ENCODE data around the gene OTOP3. TPM values are rescaled to one million over a fixed set of nuclear protein-coding genes. Genes with fewer than 3 reads are reported as not detected.

The OTOP3 gene
- total RNA-seq, 1 experiment from 2014 or later: not detected

DNA sequence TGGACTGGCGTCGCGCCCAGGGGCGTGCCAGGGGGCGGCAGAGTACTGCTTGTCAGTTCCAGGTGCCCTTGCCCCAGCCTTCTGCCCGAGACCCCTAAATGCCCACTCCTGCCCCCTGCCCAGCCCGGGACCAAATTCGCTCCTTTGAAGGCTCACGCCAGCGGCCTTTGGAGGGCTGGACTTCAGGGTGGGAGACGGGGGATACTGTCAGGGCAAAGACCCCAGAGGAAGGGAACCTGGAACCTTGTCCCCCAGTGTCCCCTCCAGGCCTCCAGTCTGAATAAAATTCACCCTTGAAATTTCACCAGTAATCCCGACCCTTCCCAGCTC, 737 bp downstream of the OTOP3 start:
- H3K36me3 Mint-ChIP-seq (ENCODE audit: insufficient read depth, unreplicated experiment): no peaks in the 10 kb centered on the region
- BruUV-seq (replicated peaks): no TSS peak
- Histone ChIP-seq H3K27me3 (replicated peaks; ENCODE audit: control insufficient read depth, insufficient read depth, low read length) (no peaks in the 10 kb centered on the region; the same call in 1 of the 2 replicates), H3K36me3 (ENCODE audit: control insufficient read depth, insufficient read depth, low read length) (no peaks in the 10 kb centered on the region), H3K4me3 (ENCODE audit: low read depth, low read length) (no peak overlapping the region), H3K4me1 (no peaks in the 10 kb centered on the region), H3K9me3 (no peaks in the 10 kb centered on the region)
- DNase-seq: no peak
- POLR2A ChIA-PET: no interaction called here
- intact Hi-C loops (cut with micrococcal nuclease; ENCODE audit: unreplicated experiment): no loop called here
- CTCF ChIA-PET: interaction anchor here (1.6 kb wide), 1 partner anchor 13 kb away, joined by 5 read pairs; no protein-coding TSS in a partner anchor
- H3K4me1 Mint-ChIP-seq (ENCODE audit: low read depth, unreplicated experiment): peaks cover 12% of the 10 kb centered on the region
- no peaks in the 10 kb centered on the region for H3K9me3 Mint-ChIP-seq (ENCODE audit: unreplicated experiment)
- no peak overlapping the region for H3K27ac Mint-ChIP-seq (ENCODE audit: unreplicated experiment)
- TF ChIP-seq, protein P1, sequence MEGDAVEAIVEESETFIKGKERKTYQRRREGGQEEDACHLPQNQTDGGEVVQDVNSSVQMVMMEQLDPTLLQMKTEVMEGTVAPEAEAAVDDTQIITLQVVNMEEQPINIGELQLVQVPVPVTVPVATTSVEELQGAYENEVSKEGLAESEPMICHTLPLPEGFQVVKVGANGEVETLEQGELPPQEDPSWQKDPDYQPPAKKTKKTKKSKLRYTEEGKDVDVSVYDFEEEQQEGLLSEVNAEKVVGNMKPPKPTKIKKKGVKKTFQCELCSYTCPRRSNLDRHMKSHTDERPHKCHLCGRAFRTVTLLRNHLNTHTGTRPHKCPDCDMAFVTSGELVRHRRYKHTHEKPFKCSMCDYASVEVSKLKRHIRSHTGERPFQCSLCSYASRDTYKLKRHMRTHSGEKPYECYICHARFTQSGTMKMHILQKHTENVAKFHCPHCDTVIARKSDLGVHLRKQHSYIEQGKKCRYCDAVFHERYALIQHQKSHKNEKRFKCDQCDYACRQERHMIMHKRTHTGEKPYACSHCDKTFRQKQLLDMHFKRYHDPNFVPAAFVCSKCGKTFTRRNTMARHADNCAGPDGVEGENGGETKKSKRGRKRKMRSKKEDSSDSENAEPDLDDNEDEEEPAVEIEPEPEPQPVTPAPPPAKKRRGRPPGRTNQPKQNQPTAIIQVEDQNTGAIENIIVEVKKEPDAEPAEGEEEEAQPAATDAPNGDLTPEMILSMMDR (IDR thresholded peaks at IDR 0.05; ENCODE audit: insufficient read depth in 1 of 2, low read depth in 1 of 2, low read length in 1 of 2, severe bottlenecking in 1 of 2, unreplicated experiment in 1 of 2): no peak
- H3K4me3 Mint-ChIP-seq (ENCODE audit: unreplicated experiment): no peak overlapping the region
- H3K27me3 Mint-ChIP-seq (ENCODE audit: insufficient read depth, unreplicated experiment): peaks cover 16% of the 10 kb centered on the region

DNA sequence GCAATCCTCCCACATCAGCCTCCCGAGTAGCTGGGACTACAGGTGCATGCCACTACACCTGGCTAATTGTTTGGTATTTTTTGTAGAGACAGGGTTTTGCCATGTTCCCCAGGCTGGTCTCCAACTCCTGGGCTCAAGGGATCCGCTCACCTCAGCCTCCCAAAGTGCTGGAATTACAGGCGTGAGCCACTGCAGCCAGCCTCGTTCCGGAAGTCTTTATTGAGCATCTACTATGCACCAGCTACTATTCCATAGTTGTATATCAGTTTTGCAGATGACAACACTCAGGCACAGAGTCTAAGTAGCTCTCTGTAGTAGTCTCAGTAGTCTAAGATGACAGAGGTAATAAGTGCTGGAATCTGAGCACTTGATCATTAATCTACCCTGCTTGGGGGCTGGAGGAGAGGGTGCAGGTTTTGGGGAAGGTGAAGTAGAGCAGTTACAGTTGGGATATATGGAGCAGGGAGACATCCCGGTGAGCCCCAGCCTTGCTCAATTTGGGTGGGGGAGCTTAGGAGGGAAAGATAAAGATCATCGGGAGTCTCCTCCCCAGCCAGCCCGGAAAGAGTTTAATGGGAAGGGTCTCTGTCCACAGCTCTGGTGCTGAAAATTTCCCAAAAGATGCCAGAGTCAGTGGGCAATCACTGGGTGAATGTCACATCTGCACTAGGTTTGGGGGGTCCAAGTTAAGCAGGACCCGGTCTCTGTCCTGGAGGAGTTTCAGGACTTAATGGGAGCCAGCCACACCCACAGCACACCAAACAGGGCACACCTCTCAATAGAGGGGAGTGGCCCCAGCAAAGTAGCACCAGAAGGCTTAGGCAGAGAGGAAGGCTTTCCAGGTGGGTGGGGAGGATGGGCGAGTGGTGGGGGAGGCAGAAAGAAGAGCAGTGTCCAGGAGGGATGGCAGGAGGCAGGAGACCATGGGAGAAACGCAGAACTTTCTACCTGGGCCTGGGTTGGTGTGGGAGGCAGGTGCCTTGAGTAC, 1.7 kb downstream of the OTOP3 start:
- no peaks in the 10 kb centered on the region for H3K36me3 Mint-ChIP-seq (ENCODE audit: insufficient read depth, unreplicated experiment)
- TF ChIP-seq, protein P1 (IDR thresholded peaks at IDR 0.05; ENCODE audit: insufficient read depth in 1 of 2, low read depth in 1 of 2, low read length in 1 of 2, severe bottlenecking in 1 of 2, unreplicated experiment in 1 of 2): no peak
- Histone ChIP-seq H3K4me3 (ENCODE audit: low read depth, low read length) (no peak overlapping the region), H3K4me1 (no peaks in the 10 kb centered on the region), H3K36me3 (ENCODE audit: control insufficient read depth, insufficient read depth, low read length) (no peaks in the 10 kb centered on the region), H3K27me3 (replicated peaks; ENCODE audit: control insufficient read depth, insufficient read depth, low read length) (no peaks in the 10 kb centered on the region; the same call in 1 of the 2 replicates), H3K9me3 (no peaks in the 10 kb centered on the region)
- intact Hi-C loops (cut with micrococcal nuclease; ENCODE audit: unreplicated experiment): no loop called here
- no TSS peak for BruUV-seq (replicated peaks)
- peaks cover 12% of the 10 kb centered on the region for H3K4me1 Mint-ChIP-seq (ENCODE audit: low read depth, unreplicated experiment)
- peaks cover 21% of the 10 kb centered on the region for H3K27me3 Mint-ChIP-seq (ENCODE audit: insufficient read depth, unreplicated experiment)
- no peak for DNase-seq
- CTCF ChIA-PET: interaction anchor here (0.6 to 1.6 kb wide), 4 partner anchors 12 to 245 kb away, joined by 3 to 10 read pairs (median 4); no protein-coding TSS in a partner anchor
- no peaks in the 10 kb centered on the region for H3K9me3 Mint-ChIP-seq (ENCODE audit: unreplicated experiment)
- POLR2A ChIA-PET: no interaction called here
- no peak overlapping the region for H3K4me3 Mint-ChIP-seq (ENCODE audit: unreplicated experiment)
- H3K27ac Mint-ChIP-seq (ENCODE audit: unreplicated experiment): no peak overlapping the region

DNA sequence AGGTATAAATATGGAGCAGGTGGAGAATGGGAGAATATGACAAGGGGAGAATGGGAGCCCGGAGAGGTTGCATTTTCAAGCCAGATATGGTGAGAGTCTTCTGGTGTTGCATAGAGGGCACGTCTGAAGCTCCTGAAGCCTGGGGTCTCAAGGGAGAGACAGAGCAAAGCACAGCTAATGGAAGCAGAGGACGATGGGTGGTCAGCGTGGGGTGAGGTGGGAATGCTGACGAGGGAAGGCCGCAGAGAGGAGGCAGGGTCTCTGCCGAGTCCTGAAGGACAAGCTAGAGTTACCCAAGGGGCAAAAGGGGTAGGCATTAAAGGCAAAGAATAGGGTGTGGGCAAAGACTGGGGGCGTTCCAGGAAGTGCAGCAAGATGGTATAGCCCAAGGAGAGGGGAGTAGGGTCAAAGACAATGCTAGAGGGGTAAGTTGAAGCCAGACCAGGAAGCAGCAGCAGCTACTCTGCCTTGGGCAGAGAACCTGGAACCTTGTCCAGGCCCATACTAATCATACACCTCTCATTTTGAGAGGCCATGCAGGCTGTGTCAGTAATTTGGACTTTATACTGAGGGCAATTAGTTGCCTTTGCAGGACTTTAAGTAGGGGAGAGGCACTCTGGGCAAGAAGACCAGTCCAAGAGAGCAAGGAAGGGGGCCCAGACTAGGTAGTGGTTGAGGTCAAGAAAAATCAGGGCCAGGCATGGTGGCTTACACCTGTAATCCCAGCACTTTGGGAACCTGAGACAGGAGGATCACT, 2.7 kb downstream of the OTOP3 start:
- peaks cover 21% of the 10 kb centered on the region for H3K27me3 Mint-ChIP-seq (ENCODE audit: insufficient read depth, unreplicated experiment)
- CTCF ChIA-PET: interaction anchor here (1.3 to 1.6 kb wide), 2 partner anchors 15 to 19 kb away, joined by 3 read pairs; partner anchors contain the start of gene OTOP2
- H3K27me3 ChIP-seq (replicated peaks; ENCODE audit: control insufficient read depth, insufficient read depth, low read length): no peaks in the 10 kb centered on the region; the same call in 1 of the 2 replicates
- POLR2A ChIA-PET: interaction anchor here (0.5 kb wide), 1 partner anchor 184 kb away, joined by 3 read pairs; no protein-coding TSS in a partner anchor
- TF ChIP-seq, protein P1 (IDR thresholded peaks at IDR 0.05; ENCODE audit: insufficient read depth in 1 of 2, low read depth in 1 of 2, low read length in 1 of 2, severe bottlenecking in 1 of 2, unreplicated experiment in 1 of 2): no peak
- H3K9me3 Mint-ChIP-seq (ENCODE audit: unreplicated experiment): no peaks in the 10 kb centered on the region
- no peak overlapping the region for H3K27ac Mint-ChIP-seq (ENCODE audit: unreplicated experiment)
- DNase-seq: no peak
- no peaks in the 10 kb centered on the region for H3K36me3 ChIP-seq (ENCODE audit: control insufficient read depth, insufficient read depth, low read length)
- no TSS peak for BruUV-seq (replicated peaks)
- H3K9me3 ChIP-seq: no peaks in the 10 kb centered on the region
- no peak overlapping the region for H3K4me3 Mint-ChIP-seq (ENCODE audit: unreplicated experiment)
- peaks cover 12% of the 10 kb centered on the region for H3K4me1 Mint-ChIP-seq (ENCODE audit: low read depth, unreplicated experiment)
- intact Hi-C loops (cut with micrococcal nuclease; ENCODE audit: unreplicated experiment): no loop called here
- H3K36me3 Mint-ChIP-seq (ENCODE audit: insufficient read depth, unreplicated experiment): no peaks in the 10 kb centered on the region
- no peak overlapping the region for H3K4me3 ChIP-seq (ENCODE audit: low read depth, low read length)
- no peaks in the 10 kb centered on the region for H3K4me1 ChIP-seq

All from Caco-2 (cell line).